GM12872 (cell line): ENCODE data around the gene IGF1R.

Experiments
- CTCF ChIP-seq: IDR thresholded peaks from 3 replicates; pipeline ENCODE4 v1.5.1; 2011; ENCODE audit warnings: low read depth, mild to moderate bottlenecking, low read length, moderate library complexity; ENCODE audit not compliant: insufficient read depth

IGF1R gene

GRCh38 chr15:98724048-98724447 lies 75.7 kb downstream of the IGF1R start:
- no peak for TF ChIP-seq CTCF

GRCh38 chr15:98724494-98724893 lies 76.2 kb downstream of the IGF1R start:
- no peak for TF ChIP-seq CTCF

- no peak for TF ChIP-seq CTCF
Measured at GRCh38 chr15:98725874-98726273, 77.5 kb downstream of the IGF1R start.

GRCh38 chr15:98727115-98728040 lies 79.0 kb downstream of the IGF1R start:
- no peak for TF ChIP-seq CTCF

- TF ChIP-seq CTCF: no peak
Measured at GRCh38 chr15:98728082-98728810, 79.9 kb downstream of the IGF1R start.

GRCh38 chr15:98728811-98729160 lies 80.4 kb downstream of the IGF1R start:
- no peak for TF ChIP-seq CTCF

GRCh38 chr15:98729446-98730042 lies 81.2 kb downstream of the IGF1R start:
- no peak for TF ChIP-seq CTCF
